Progenitor cell of endocrine pancreas (in vitro differentiated cells): ENCODE results near the gene FAM83B. TPM values are rescaled to one million over a fixed set of nuclear protein-coding genes. Genes with fewer than 3 reads are reported as not detected.
A peak's percentile ranks its signal among the peaks of the same experiment; 100 is the strongest.
"Not testable (repeated sequence)": the region's sequence is repeated elsewhere in the genome, so short reads cannot be mapped to it uniquely, and the experiment has no call there.

Experiments used
- DNase-seq: peaks from one replicate; pipeline ENCODE4 v3.0.0; 2021; ENCODE audit warnings: low spot score; ENCODE audit not compliant: unreplicated experiment
- H3K27ac Mint-ChIP-seq: 2 replicates; pipeline ENCODE4 v1.8.0; 2021; ENCODE audit warnings: mild to moderate bottlenecking, moderate library complexity, mixed read lengths
- H3K27me3 Mint-ChIP-seq: 2 replicates; pipeline ENCODE4 v1.8.0; 2021; ENCODE audit warnings: mixed read lengths
- H3K36me3 Mint-ChIP-seq: 2 replicates; pipeline ENCODE4 v1.8.0; 2022; ENCODE audit warnings: mixed read lengths; ENCODE audit not compliant: insufficient read depth
- H3K4me1 Mint-ChIP-seq: 2 replicates; pipeline ENCODE4 v1.8.0; 2021; ENCODE audit warnings: low read depth, mixed read lengths
- H3K4me3 Mint-ChIP-seq: 2 replicates; pipeline ENCODE4 v1.8.0; 2021; ENCODE audit warnings: low read depth, mild to moderate bottlenecking, moderate library complexity, mixed read lengths
- H3K9me3 Mint-ChIP-seq: 2 replicates; pipeline ENCODE4 v1.8.0; 2021; ENCODE audit warnings: low read depth, mixed read lengths
- long read RNA-seq: library from polyadenylated mRNA; unstranded; transcript quantifications from one replicate; pipeline ENCODE4 v2.0.0, GENCODE V29; 2020
- total RNA-seq: library from RNA; stranded (reverse); gene quantifications from 2 replicates; pipeline ENCODE4 v1.2.1, GENCODE V29; 2021
- TF ChIP-seq, protein P1 (sequence below): fragments of 200-600 bp; sonication (generic); IDR thresholded peaks from one replicate; pipeline ENCODE4 v1.5.0; 2021; ENCODE audit warnings: antibody characterized with exemption, mild to moderate bottlenecking; ENCODE audit not compliant: unreplicated experiment

Gene FAM83B, protein sequence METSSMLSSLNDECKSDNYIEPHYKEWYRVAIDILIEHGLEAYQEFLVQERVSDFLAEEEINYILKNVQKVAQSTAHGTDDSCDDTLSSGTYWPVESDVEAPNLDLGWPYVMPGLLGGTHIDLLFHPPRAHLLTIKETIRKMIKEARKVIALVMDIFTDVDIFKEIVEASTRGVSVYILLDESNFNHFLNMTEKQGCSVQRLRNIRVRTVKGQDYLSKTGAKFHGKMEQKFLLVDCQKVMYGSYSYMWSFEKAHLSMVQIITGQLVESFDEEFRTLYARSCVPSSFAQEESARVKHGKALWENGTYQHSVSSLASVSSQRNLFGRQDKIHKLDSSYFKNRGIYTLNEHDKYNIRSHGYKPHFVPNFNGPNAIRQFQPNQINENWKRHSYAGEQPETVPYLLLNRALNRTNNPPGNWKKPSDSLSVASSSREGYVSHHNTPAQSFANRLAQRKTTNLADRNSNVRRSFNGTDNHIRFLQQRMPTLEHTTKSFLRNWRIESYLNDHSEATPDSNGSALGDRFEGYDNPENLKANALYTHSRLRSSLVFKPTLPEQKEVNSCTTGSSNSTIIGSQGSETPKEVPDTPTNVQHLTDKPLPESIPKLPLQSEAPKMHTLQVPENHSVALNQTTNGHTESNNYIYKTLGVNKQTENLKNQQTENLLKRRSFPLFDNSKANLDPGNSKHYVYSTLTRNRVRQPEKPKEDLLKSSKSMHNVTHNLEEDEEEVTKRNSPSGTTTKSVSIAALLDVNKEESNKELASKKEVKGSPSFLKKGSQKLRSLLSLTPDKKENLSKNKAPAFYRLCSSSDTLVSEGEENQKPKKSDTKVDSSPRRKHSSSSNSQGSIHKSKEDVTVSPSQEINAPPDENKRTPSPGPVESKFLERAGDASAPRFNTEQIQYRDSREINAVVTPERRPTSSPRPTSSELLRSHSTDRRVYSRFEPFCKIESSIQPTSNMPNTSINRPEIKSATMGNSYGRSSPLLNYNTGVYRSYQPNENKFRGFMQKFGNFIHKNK
- 16.1 and 17.4 TPM in 2 replicates for total RNA-seq
- long read RNA-seq, transcript FAM83B-201 (5 exons, 3,167 nt) = major isoform, 18 of 32 reads
- long read RNA-seq, partial matches to known transcripts = 7 of 32 reads
- long read RNA-seq, other reads (novel, unspliced or antisense) = 7 of 32 reads

- DNase-seq = peak; percentile 61
- H3K9me3 Mint-ChIP-seq = peaks cover 5% of the 10 kb centered on the region
- peak within 1 kb of the TSS; percentile 99 for H3K4me3 Mint-ChIP-seq
- TF ChIP-seq, protein P1, sequence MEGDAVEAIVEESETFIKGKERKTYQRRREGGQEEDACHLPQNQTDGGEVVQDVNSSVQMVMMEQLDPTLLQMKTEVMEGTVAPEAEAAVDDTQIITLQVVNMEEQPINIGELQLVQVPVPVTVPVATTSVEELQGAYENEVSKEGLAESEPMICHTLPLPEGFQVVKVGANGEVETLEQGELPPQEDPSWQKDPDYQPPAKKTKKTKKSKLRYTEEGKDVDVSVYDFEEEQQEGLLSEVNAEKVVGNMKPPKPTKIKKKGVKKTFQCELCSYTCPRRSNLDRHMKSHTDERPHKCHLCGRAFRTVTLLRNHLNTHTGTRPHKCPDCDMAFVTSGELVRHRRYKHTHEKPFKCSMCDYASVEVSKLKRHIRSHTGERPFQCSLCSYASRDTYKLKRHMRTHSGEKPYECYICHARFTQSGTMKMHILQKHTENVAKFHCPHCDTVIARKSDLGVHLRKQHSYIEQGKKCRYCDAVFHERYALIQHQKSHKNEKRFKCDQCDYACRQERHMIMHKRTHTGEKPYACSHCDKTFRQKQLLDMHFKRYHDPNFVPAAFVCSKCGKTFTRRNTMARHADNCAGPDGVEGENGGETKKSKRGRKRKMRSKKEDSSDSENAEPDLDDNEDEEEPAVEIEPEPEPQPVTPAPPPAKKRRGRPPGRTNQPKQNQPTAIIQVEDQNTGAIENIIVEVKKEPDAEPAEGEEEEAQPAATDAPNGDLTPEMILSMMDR = no peak
- H3K27ac Mint-ChIP-seq = peak within 1 kb of the TSS; percentile 97
- peaks cover 7% of the 10 kb centered on the region for H3K27me3 Mint-ChIP-seq
- peaks cover 4% of the 10 kb centered on the region for H3K36me3 Mint-ChIP-seq
- peaks cover 14% of the 10 kb centered on the region for H3K4me1 Mint-ChIP-seq
Measured at GRCh38 chr6:54846243-54846856, at the start of gene FAM83B. FAM83B (plus strand) TSS chr6:54846771; CDS start chr6:54870247, 23,476 bp downstream.

- H3K9me3 Mint-ChIP-seq, DNase-seq, H3K4me3 Mint-ChIP-seq, H3K27ac Mint-ChIP-seq, H3K27me3 Mint-ChIP-seq, H3K36me3 Mint-ChIP-seq, H3K4me1 Mint-ChIP-seq: not testable (repeated sequence)
Measured at GRCh38 chr6:54796918-54797317, 49.7 kb upstream of the FAM83B start.

- H3K4me1 Mint-ChIP-seq = peaks cover 2% of the 10 kb centered on the region
- H3K36me3 Mint-ChIP-seq = no peaks in the 10 kb centered on the region
- TF ChIP-seq, protein P1 = no peak
- no peak for DNase-seq
- H3K27me3 Mint-ChIP-seq = no peaks in the 10 kb centered on the region
- peaks cover 9% of the 10 kb centered on the region for H3K9me3 Mint-ChIP-seq
- H3K4me3 Mint-ChIP-seq = no peak overlapping the region
- no peak overlapping the region for H3K27ac Mint-ChIP-seq
Measured at GRCh38 chr6:54800050-54800600, 46.4 kb upstream of the FAM83B start.

- Mint-ChIP-seq H3K27ac (no peak overlapping the region), H3K9me3 (peaks cover 6% of the 10 kb centered on the region), H3K36me3 (no peaks in the 10 kb centered on the region), H3K4me3 (no peak overlapping the region), H3K4me1 (peaks cover 7% of the 10 kb centered on the region), H3K27me3 (no peaks in the 10 kb centered on the region)
- no peak for DNase-seq
- TF ChIP-seq, protein P1 = no peak
Measured at GRCh38 chr6:54801244-54801643, 45.3 kb upstream of the FAM83B start.

DNA sequence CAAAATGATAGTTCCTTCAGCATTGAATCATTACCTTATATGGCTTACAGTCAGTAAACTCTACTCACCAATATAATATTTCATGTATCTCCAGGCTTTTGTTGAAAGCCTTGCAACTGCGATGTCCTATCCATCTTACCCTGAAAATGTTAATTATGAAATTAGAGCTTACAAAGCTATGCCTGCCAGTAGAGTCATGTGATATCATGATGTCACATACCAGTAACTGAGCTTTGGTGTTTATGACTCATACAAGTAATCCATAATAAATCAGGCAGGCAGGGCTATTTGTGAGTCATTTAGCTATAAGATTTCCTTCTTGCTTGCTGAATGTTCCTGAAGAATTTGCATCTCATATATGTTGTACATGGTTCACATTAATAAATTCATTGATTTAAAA, 44.9 kb upstream of the FAM83B start:
- TF ChIP-seq, protein P1 = no peak
- H3K4me1 Mint-ChIP-seq = peaks cover 7% of the 10 kb centered on the region
- peaks cover 1% of the 10 kb centered on the region for H3K9me3 Mint-ChIP-seq
- no peaks in the 10 kb centered on the region for H3K36me3 Mint-ChIP-seq
- DNase-seq = no peak
- no peak overlapping the region for H3K4me3 Mint-ChIP-seq
- no peak overlapping the region for H3K27ac Mint-ChIP-seq
- no peaks in the 10 kb centered on the region for H3K27me3 Mint-ChIP-seq
